HG02870 (cell line): ENCODE data around the gene SUN5.

Source experiments
- ATAC-seq: cut with Tn5 transposase; IDR thresholded peaks from one replicate; pipeline ENCODE4 v1.9.1; 2021; ENCODE audit warnings: mild to moderate bottlenecking, moderate library complexity; ENCODE audit not compliant: unreplicated experiment

The SUN5 gene

GRCh38 chr20:32995802-32996201 is 8.4 kb downstream of the SUN5 start:
- no peak for ATAC-seq

- ATAC-seq = no peak
Measured at GRCh38 chr20:32993496-32994050, 10.7 kb downstream of the SUN5 start.

- no peak for ATAC-seq
Measured at GRCh38 chr20:32991792-32992641, 12.2 kb downstream of the SUN5 start.

- no peak for ATAC-seq
Measured at GRCh38 chr20:32991383-32991782, 12.8 kb downstream of the SUN5 start.

GRCh38 chr20:32990426-32990825 is 13.8 kb downstream of the SUN5 start:
- no peak for ATAC-seq

GRCh38 chr20:32989507-32990283 is 14.5 kb downstream of the SUN5 start:
- ATAC-seq = no peak

GRCh38 chr20:32988008-32988407 is 16.2 kb downstream of the SUN5 start:
- no peak for ATAC-seq

- no peak for ATAC-seq
Measured at GRCh38 chr20:32987044-32987825, 17.0 kb downstream of the SUN5 start.

GRCh38 chr20:32986331-32986966 is 17.8 kb downstream of the SUN5 start:
- ATAC-seq = no peak

GRCh38 chr20:32985596-32985995 is 18.6 kb downstream of the SUN5 start:
- no peak for ATAC-seq

- ATAC-seq = no peak
Measured at GRCh38 chr20:32984631-32985354, 19.4 kb downstream of the SUN5 start.

GRCh38 chr20:32984196-32984595 is 20.0 kb downstream of the SUN5 start:
- ATAC-seq = no peak

- no peak for ATAC-seq
Measured at GRCh38 chr20:32983459-32984112, 20.6 kb downstream of the SUN5 start.

- no peak for ATAC-seq
Measured at GRCh38 chr20:32982617-32983458, 21.4 kb downstream of the SUN5 start.

GRCh38 chr20:32980990-32981389 is 23.2 kb downstream of the SUN5 start:
- no peak for ATAC-seq

GRCh38 chr20:32980131-32980941 is 23.9 kb downstream of the SUN5 start:
- ATAC-seq = no peak

- no peak for ATAC-seq
Measured at GRCh38 chr20:32979201-32979998, 24.8 kb downstream of the SUN5 start.
